Naive B cell (primary cell): ENCODE results near the gene TDRD9. TPM values are rescaled to one million over a fixed set of nuclear protein-coding genes. Genes with fewer than 3 reads are reported as not detected.
"Not testable (repeated sequence)": the region's sequence is repeated elsewhere in the genome, so short reads cannot be mapped to it uniquely, and the experiment has no call there.

Experiments
- ATAC-seq, 2 donors: fragments of 150-1000 bp; cut with Tn5 transposase; 2 replicates each; pipeline ENCODE4 v1.10.0; 2021; ENCODE audit warnings: low read depth in 2 of 2, mild to moderate bottlenecking in 2 of 2, moderate library complexity in 2 of 2
- DNase-seq: peaks from one replicate; pipeline ENCODE4 v3.0.0; 2022
- H3K27ac Mint-ChIP-seq, 6 donors: one replicate each; pipeline ENCODE4 v1.8.0; 2020 to 2022; ENCODE audit warnings: mild to moderate bottlenecking in 6 of 6, mixed read lengths in 6 of 6, moderate library complexity in 5 of 6, inconsistent platforms in 2 of 6
- H3K27me3 Mint-ChIP-seq, 3 donors: one replicate each; pipeline ENCODE4 v1.8.0; 2021 to 2022; ENCODE audit warnings: mixed read lengths in 3 of 3, mild to moderate bottlenecking in 1 of 3
- H3K36me3 Mint-ChIP-seq, 2 donors: one replicate each; pipeline ENCODE4 v1.8.0; 2020 to 2022; ENCODE audit warnings: mixed read lengths in 2 of 2, inconsistent platforms in 1 of 2, mild to moderate bottlenecking in 1 of 2
- H3K4me1 Mint-ChIP-seq, 3 donors: one replicate each; pipeline ENCODE4 v1.8.0; 2020 to 2022; ENCODE audit warnings: mixed read lengths in 3 of 3, inconsistent platforms in 1 of 3, mild to moderate bottlenecking in 1 of 3, moderate library complexity in 1 of 3
- H3K4me3 Mint-ChIP-seq, 8 donors: one replicate each; pipeline ENCODE4 v1.8.0; 2020 to 2022; ENCODE audit warnings: mild to moderate bottlenecking in 8 of 8, mixed read lengths in 8 of 8, moderate library complexity in 8 of 8, inconsistent platforms in 2 of 8
- H3K9me3 Mint-ChIP-seq, 7 donors: one replicate each; pipeline ENCODE4 v1.8.0; 2020 to 2022; ENCODE audit warnings: mixed read lengths in 7 of 7, mild to moderate bottlenecking in 5 of 7, inconsistent platforms in 2 of 7, moderate library complexity in 1 of 7
- polyA plus RNA-seq, 6 donors: library from polyadenylated mRNA; unstranded; fragments of 300-500 nt; fragmentation: Illumina TruSeq; gene quantifications; one replicate each; pipeline ENCODE4 v1.2.3, GENCODE V29; 2021; ENCODE audit warnings: low read depth in 6 of 6

Gene TDRD9
- polyA plus RNA-seq, 6 donors from 2014 or later: 0.37 to 3.8 (median 0.85) TPM; not detected in 2

DNA sequence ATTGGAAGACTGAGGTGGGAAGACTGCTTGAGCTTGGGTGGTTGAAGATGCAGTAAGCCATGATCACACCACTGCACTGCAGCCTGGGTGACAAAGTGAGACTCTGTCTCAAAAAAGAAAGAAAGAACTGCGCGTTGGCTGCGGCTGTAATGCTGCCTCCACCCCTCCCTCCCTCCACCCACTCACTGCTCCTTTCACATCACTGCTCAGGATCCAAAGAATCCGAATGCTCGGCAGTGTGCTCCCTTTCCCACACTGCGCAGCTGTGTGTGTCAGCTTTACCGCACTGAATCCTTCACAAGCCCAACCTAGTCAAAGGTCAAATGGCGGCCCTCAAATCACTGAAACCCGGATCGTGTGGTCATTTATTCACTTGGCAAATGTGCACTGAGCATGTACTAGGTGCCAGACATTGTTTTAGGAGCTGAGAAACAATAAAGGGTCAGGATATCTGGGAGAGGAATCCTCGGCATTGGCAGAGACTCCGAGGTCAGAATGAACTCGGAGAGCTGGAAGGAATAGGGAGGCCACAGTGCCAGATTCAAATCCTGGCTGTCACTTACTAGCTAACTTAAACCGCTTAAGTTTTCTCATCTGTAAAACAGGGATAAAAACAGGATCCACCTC lies 11.5 kb upstream of the TDRD9 start:
- Mint-ChIP-seq H3K4me1 (peaks cover 6 to 42% (median 12%) of the 10 kb centered on the region in 3 donors), H3K27me3 (no peaks in the 10 kb centered on the region), H3K27ac (no peak overlapping the region), H3K4me3 (peak overlapping the region in 2 of 8 donors; percentile 12 to 43), H3K36me3 (peaks cover 4 to 6% of the 10 kb centered on the region in 2 donors), H3K9me3 (no peaks in the 10 kb centered on the region)
- DNase-seq (no peak), ATAC-seq (no peak)

DNA sequence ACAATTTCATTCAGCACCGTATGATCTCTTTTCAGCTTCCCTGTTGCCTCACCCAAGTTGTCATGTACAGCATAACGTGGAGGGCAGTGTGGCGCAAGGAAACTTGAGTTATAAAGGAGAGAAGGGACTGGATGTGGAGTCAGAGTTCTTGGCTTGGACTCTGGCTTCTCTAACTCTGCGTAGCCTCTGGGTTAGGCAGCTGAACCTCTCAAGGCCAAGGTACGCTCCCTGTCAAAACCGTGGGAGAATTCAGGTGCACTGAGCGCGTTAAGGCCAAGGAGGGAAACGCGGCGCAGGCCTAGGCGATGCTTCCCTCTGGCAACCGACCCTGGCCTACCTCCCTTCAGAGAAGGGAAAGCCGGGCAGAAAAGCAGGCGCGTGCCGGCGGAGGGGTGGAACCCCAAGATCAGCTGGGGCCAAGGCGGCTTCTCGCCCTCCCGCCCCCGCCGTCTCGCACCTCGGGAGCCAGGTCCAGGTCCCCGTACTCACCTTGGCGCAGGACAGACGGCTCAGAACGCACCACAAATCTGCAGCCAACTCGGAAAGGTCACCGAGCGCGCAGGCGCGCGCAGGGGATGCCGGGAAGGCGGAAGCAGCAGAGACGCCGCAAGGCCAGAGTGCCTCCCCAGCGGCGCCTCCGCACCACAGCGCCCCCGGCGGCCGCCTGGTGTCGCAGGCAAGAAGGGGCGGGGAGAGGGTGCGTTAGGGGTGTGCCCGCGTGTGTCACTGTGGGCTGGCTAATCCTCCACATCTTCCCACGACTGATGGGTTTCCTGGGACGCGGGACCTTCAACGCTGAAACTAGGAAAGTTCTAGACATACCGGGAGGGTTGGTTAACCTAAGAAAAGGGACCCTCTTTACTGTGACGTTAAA lies 7.0 kb upstream of the TDRD9 start:
- no peaks in the 10 kb centered on the region for H3K9me3 Mint-ChIP-seq
- peaks cover 0 to 13% (median 4%) of the 10 kb centered on the region in 3 donors for H3K27me3 Mint-ChIP-seq
- H3K4me1 Mint-ChIP-seq: peaks cover 0 to 37% (median 8%) of the 10 kb centered on the region in 3 donors
- peak overlapping the region; percentile 38 to 89 (median 86) for H3K27ac Mint-ChIP-seq
- no peaks in the 10 kb centered on the region for H3K36me3 Mint-ChIP-seq
- ATAC-seq (peak; percentile 94 to 95), DNase-seq (peak; percentile 96)
- peak overlapping the region; percentile 87 to 93 (median 89) for H3K4me3 Mint-ChIP-seq

DNA sequence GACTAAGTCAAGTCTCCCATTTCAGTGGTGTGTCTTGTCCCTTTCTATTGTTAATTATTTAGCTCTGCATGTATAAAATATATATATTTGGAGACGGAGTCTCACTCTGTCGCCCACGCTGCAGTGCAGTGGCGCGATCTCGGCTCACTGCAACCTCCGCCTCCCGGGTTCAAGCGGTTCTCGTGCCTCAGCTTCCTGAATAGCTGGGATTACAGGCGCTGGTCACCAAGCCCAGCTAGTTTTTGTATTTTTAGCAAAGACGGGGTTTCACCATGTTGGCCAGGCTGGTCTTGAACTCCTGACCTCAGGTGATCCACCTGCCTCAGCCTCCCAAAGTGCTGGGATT lies 6.4 kb upstream of the TDRD9 start:
- not testable (repeated sequence) for ATAC-seq, H3K9me3 Mint-ChIP-seq

DNA sequence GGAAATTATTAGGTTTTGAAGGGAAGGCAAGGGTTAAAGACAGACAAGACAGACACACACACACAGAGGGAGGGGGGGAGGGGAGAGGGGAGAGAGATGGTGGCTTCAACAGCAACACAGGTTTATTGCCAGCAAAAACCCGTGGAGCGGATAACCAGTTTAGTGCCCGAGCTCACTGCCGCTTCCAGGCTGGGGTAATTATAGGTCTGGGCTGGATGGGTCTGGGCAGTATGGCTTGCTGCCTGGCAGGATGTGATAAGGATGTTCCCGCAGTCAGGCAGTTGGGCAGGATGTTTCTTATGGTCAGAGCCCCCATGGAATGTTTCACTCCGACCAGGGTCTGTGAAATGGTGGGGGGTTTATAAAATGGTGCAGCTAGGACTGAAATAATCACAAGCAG lies 4.4 kb upstream of the TDRD9 start:
- Mint-ChIP-seq H3K36me3 (no peaks in the 10 kb centered on the region), H3K27ac (no peak overlapping the region), H3K9me3 (peaks cover 0 to 2% (median 0%) of the 10 kb centered on the region in 7 donors), H3K4me1 (peaks cover 0 to 20% (median 4%) of the 10 kb centered on the region in 3 donors), H3K27me3 (peaks cover 4 to 14% (median 6%) of the 10 kb centered on the region in 3 donors), H3K4me3 (no peak overlapping the region)
- DNase-seq: no peak
- no peak for ATAC-seq

More for the DNA sequence above, 6.4 kb upstream of the TDRD9 start:
- H3K4me3 Mint-ChIP-seq: peak overlapping the region; percentile 87 to 93 (median 89)
- peak overlapping the region in 1 of 6 donors; percentile 47 for H3K27ac Mint-ChIP-seq
- H3K4me1 Mint-ChIP-seq: peaks cover 0 to 31% (median 6%) of the 10 kb centered on the region in 3 donors
- not testable (repeated sequence) for H3K36me3 Mint-ChIP-seq, DNase-seq
- peaks cover 0 to 13% (median 4%) of the 10 kb centered on the region in 3 donors for H3K27me3 Mint-ChIP-seq

DNA sequence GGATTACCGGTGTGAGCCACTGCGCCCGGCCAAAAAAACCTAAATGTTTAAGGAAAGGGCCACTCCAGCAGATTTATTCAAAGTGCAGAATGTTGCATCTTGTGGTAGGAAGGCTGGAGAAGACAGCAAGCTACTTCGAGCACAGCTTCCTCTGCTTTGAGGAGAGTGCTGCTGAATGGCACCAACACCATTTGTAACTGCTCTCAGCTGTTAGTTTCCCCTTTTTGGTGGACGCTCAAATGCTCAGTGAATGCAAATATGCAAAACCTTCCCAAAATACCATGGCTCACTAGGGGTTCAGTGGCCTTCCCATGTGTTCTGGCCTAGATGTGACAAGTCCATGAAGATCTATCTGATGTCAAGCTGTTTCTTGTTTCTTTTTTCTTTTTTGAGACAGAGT lies 2.9 kb upstream of the TDRD9 start:
- ATAC-seq: no peak

GRCh38 chr14:103927566-103927965 lies 690 bp upstream of the TDRD9 start:
- no peak overlapping the region for H3K4me3 Mint-ChIP-seq
- no peaks in the 10 kb centered on the region for H3K4me1 Mint-ChIP-seq
- ATAC-seq (no peak), DNase-seq (no peak)
- no peaks in the 10 kb centered on the region for H3K36me3 Mint-ChIP-seq
- no peak overlapping the region for H3K27ac Mint-ChIP-seq
- H3K27me3 Mint-ChIP-seq: peaks cover 6 to 27% (median 9%) of the 10 kb centered on the region in 3 donors
- H3K9me3 Mint-ChIP-seq: peaks cover 0 to 2% (median 0%) of the 10 kb centered on the region in 7 donors

More for the DNA sequence above, 2.9 kb upstream of the TDRD9 start:
- H3K27ac Mint-ChIP-seq: peak overlapping the region in 2 of 6 donors; percentile 20 to 22
- H3K4me1 Mint-ChIP-seq: peaks cover 0 to 8% (median 4%) of the 10 kb centered on the region in 3 donors
- peaks cover 4 to 21% (median 6%) of the 10 kb centered on the region in 3 donors for H3K27me3 Mint-ChIP-seq
- H3K36me3 Mint-ChIP-seq: no peaks in the 10 kb centered on the region
- no peak for DNase-seq
- peaks cover 0 to 2% (median 0%) of the 10 kb centered on the region in 7 donors for H3K9me3 Mint-ChIP-seq
- no peak overlapping the region for H3K4me3 Mint-ChIP-seq

GRCh38 chr14:103930051-103930604 lies 1.9 kb downstream of the TDRD9 start:
- DNase-seq (no peak), ATAC-seq (no peak)

DNA sequence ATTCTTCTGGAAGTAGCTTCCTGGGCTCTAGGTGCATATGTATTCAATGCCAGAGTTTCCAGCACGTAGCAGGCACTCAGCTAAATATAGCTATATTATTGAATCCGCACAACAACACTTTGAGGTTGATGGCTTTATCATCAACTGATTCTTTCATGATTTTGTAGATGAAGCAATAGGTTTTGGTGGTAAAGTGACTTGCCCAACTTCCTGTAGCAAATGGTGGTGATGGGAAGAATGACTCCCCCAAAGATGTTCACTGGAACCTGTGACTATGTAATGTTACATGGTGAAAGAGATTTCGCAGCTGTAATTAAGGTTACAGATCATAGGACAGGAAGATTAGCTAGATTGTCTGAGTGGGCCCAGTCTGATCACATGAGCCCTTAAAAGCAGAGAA lies 3.2 kb downstream of the TDRD9 start:
- H3K4me1 Mint-ChIP-seq: no peaks in the 10 kb centered on the region

More at GRCh38 chr14:103930051-103930604, 1.9 kb downstream of the TDRD9 start:
- Mint-ChIP-seq H3K36me3 (no peaks in the 10 kb centered on the region), H3K27me3 (peaks cover 5 to 14% (median 6%) of the 10 kb centered on the region in 3 donors), H3K4me1 (no peaks in the 10 kb centered on the region), H3K9me3 (peaks cover 0 to 2% (median 0%) of the 10 kb centered on the region in 7 donors), H3K27ac (no peak overlapping the region), H3K4me3 (no peak overlapping the region)

GRCh38 chr14:103932791-103933490 lies 4.7 kb downstream of the TDRD9 start:
- Mint-ChIP-seq H3K36me3 (no peaks in the 10 kb centered on the region), H3K27me3 (peaks cover 1 to 19% (median 5%) of the 10 kb centered on the region in 3 donors), H3K9me3 (peaks cover 0 to under 1% (median 0%) of the 10 kb centered on the region in 7 donors), H3K4me1 (no peaks in the 10 kb centered on the region), H3K27ac (no peak overlapping the region), H3K4me3 (no peak overlapping the region)
- ATAC-seq: no peak
- DNase-seq: no peak

More for the DNA sequence above, 3.2 kb downstream of the TDRD9 start:
- no peak for ATAC-seq
- Mint-ChIP-seq H3K27me3 (peaks cover 5 to 14% (median 6%) of the 10 kb centered on the region in 3 donors), H3K36me3 (no peaks in the 10 kb centered on the region), H3K4me3 (no peak overlapping the region), H3K9me3 (peaks cover 0 to 2% (median 0%) of the 10 kb centered on the region in 7 donors), H3K27ac (no peak overlapping the region)
- DNase-seq: no peak

GRCh38 chr14:103935102-103935501 lies 6.8 kb downstream of the TDRD9 start:
- Mint-ChIP-seq H3K4me3 (no peak overlapping the region), H3K27me3 (peaks cover 5 to 15% (median 11%) of the 10 kb centered on the region in 3 donors), H3K9me3 (no peaks in the 10 kb centered on the region), H3K4me1 (no peaks in the 10 kb centered on the region), H3K36me3 (no peaks in the 10 kb centered on the region), H3K27ac (peak overlapping the region in 1 of 6 donors; percentile 0)
- DNase-seq: no peak
- no peak for ATAC-seq

DNA sequence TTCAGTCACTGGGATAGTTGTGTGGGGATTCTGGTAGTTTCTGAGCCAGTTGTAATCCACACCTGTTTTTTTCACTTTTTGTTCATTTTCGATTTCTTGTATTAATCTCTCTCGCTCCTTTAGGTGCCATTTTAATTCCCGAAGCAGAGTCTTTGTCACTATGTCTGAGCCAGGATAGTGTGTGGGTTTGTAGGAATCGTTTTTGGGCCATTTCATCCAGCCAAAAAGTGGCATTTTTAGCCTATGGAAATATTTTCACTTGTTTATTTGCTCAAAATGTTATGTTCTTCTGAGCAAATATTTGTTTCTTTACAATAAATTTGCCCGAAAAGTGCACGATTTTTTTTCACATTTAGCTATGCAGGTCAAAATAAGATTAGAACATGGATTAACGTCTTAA lies 13.2 kb downstream of the TDRD9 start:
- Mint-ChIP-seq H3K27ac (no peak overlapping the region), H3K9me3 (peaks cover 0 to 4% (median 0%) of the 10 kb centered on the region in 7 donors), H3K4me3 (no peak overlapping the region), H3K27me3 (peaks cover 33 to 47% (median 33%) of the 10 kb centered on the region in 3 donors), H3K4me1 (no peaks in the 10 kb centered on the region), H3K36me3 (peaks cover 0 to 4% of the 10 kb centered on the region in 2 donors)
- ATAC-seq (no peak), DNase-seq (no peak)

DNA sequence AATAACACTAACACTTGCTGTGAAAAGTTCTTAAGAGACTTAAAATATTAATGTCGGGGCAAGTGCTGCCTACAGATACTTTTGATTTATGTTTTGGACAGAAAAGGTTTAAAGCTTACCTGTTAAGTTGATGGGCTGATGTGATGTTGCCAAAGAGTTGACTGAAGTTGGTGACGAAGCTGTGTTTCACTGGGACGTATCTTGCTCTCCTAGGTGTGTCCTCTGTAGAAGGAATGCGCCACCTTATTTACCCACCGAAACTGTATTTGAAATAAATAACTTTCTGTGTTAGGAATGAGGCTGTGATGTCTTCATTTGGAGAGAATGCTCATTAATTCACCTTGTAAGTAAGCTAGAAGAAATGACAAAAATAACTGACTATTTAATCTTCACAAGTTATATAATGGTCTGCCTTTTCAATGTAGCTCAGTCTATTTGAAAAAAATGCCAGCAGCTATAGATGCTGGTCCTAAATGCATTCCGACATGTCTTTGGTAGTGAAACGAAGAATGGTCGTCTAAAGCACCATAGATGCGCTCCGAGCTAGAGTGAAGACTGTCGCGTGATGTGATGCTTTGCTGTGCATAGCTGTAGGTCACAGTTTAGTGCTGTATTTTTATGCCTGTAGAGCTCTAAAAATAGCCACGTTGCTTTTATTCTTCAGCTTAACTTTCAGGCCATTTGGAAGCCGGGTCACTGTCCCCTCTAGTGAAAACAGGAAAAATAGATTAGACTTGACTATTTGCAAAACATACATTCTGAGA lies 13.9 kb downstream of the TDRD9 start, which contains the start of gene RD3L:
Gene RD3L (minus strand): TSS at position 557 of the 764 bp plus-strand sequence. CDS start 834 bp downstream, outside the sequence.
- peaks cover 0 to 11% (median 5%) of the 10 kb centered on the region in 7 donors for H3K9me3 Mint-ChIP-seq
- ATAC-seq: no peak
- no peaks in the 10 kb centered on the region for H3K4me1 Mint-ChIP-seq
- DNase-seq: no peak
- peaks cover 38 to 50% (median 39%) of the 10 kb centered on the region in 3 donors for H3K27me3 Mint-ChIP-seq
- no peak within 1 kb of the TSS for H3K4me3 Mint-ChIP-seq
- H3K36me3 Mint-ChIP-seq: peaks cover 0 to 10% of the 10 kb centered on the region in 2 donors
- H3K27ac Mint-ChIP-seq: no peak within 1 kb of the TSS
